GM12873 (cell line): ENCODE data around the gene ARHGAP29.

ENCODE experiments used
- TF ChIP-seq, protein P1 (sequence below): IDR thresholded peaks from 2 replicates; pipeline ENCODE4 v1.5.1; 2012; ENCODE audit warnings: low read depth, mild to moderate bottlenecking, moderate library complexity, low read length, control low read depth; ENCODE audit not compliant: insufficient read depth; ENCODE audit errors: missing control alignments

Gene ARHGAP29

DNA sequence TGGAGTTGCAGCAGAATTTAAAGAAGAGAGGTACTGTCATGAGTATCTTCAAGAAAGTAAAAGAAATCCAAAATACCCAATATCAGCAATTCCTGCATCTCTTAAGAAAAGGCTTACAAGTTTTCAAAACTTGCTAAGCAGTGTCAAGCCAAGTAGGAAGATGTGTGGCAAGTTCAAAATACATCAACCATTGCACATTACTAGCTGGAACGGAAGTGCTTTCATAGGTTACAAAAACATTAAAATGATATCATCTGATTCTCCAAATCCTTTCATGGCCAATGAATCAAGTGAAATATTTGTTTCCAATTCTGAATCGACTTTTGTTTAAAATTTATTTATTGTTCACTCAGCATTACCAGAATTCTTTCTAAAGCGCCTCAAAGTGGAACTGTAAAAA, 110.7 kb downstream of the ARHGAP29 start:
- TF ChIP-seq, protein P1, sequence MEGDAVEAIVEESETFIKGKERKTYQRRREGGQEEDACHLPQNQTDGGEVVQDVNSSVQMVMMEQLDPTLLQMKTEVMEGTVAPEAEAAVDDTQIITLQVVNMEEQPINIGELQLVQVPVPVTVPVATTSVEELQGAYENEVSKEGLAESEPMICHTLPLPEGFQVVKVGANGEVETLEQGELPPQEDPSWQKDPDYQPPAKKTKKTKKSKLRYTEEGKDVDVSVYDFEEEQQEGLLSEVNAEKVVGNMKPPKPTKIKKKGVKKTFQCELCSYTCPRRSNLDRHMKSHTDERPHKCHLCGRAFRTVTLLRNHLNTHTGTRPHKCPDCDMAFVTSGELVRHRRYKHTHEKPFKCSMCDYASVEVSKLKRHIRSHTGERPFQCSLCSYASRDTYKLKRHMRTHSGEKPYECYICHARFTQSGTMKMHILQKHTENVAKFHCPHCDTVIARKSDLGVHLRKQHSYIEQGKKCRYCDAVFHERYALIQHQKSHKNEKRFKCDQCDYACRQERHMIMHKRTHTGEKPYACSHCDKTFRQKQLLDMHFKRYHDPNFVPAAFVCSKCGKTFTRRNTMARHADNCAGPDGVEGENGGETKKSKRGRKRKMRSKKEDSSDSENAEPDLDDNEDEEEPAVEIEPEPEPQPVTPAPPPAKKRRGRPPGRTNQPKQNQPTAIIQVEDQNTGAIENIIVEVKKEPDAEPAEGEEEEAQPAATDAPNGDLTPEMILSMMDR: no peak

DNA sequence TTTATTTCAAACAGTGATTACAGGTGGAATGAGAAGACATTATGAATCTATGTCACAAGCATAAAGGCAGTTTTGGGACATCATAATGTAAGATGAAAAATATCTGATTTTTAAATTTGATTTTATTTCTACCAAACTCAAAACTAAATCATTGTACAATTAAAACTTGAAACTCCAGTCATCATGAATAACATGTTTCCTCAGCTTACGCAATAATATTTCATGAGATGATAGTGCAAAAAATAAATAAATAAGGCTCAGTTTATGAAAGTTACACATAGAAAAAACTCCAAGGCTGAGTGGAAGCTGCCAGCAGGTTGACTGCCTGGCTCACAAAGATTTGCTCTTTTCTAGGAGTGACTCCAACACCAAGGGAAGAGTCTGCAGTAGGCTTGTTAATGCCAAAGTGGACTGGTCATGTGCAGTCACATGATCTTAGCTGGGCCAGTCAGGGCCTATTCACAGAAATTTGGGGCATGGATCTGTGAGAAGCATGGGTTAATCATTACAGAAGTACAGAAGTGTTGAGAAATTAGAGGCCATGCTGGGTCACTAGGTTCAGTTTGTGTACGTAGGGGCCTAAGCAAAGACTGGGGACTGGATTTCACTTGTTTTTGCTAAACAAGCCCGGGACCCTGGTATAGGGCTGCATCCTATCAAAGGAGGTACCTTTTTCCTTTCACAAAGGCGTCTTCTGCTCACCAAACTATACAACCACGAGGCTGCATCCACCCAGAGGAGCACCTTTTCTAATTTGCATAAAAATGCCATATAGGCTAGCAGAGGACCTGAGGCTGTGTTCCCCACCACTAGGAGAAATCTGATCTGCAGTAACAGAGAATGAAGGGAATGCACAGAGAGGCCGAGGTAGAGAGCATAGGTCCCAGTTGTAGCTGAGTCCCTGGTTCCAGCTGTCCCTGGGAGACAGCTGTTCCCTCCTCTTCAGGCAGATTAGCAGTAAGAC, 111.6 kb downstream of the ARHGAP29 start:
- TF ChIP-seq, protein P1: no peak

DNA sequence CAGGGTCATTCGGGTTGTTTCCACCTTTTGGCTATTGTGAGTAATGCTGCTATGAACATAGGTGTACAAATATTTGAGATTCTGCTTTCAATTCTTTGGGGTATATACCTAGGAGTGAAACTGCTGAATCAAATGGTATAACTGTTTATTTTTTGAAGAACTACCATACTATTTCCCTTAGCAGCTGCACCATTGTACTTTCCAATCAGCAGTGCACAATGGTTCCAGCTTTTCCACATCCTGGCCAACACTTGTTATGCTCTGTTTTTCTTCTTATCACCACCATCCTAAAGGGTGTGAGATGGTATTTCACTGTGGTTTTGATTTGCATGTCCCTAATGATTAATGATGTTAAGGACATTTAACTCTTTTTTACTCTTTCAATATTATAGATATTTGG, 112.8 kb downstream of the ARHGAP29 start:
- TF ChIP-seq, protein P1: no peak

DNA sequence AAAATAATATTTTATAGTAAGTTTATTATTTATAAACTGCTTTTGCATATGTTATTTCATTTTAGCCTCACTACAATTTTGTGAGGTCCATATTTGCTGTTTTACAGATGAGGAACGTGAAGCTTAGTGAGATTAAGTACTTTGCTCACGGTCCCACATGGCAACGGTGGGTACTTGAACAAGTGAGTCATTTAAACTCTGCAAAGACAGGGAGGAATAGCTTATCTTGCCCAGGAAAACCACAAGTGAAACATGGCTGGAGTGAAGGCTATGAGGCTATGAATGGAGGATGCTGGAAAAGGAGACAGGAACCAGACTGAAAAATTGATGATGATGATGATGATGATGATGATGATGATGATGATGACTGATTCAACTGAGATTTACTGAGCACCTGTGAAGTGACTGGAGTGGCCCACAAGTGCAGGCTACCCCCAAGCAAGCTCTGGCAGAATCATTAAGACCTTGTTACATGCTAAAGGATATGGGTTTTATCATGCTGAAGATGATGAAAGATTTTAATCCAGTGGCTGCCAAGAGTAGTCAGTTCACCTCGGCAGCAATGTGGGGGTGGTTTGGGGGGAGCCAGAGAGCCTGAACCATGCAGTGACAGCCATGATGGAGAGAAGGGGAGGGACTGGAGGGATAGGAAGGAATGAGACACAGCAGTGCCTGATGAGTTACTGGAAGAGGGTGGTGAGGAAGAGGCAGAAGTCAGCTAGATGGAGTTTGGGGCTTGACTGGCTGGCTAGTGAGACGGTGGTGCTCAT, 115.0 kb downstream of the ARHGAP29 start:
- TF ChIP-seq, protein P1: no peak
